H1 (cell line): ENCODE measurements around the gene RPP25L. TPM values are rescaled to one million over a fixed set of nuclear protein-coding genes. Genes with fewer than 3 reads are reported as not detected.

Experiments
- CTCF ChIA-PET: fragments of 300-600 bp; sonication (Branson Sonifier 250); formaldehyde crosslinking; loops from one replicate; lab custom pipeline; 2021; ENCODE audit not compliant: partially characterized antibody; lab: Charles Lee
- POLR2A ChIA-PET: fragments of 300-600 bp; sonication (Branson Sonifier 250); formaldehyde crosslinking; loops from one replicate; lab custom pipeline; 2021; ENCODE audit warnings: inconsistent platforms; ENCODE audit not compliant: partially characterized antibody; lab: Charles Lee
- DNase-seq, 2 experiments: peaks; one replicate each; pipeline versions ENCODE4 v3.0.0 to v3.0.0-alpha.2; 2010 to 2022; ENCODE audit warnings: low spot score in 2 of 2, low read depth in 1 of 2, mixed read lengths in 1 of 2
- FAIRE-seq: peaks from 2 replicates; lab custom pipeline; 2011; peaks lifted over from hg19 to GRCh38; lab: Jason Lieb, UNC
- H2AFZ ChIP-seq: 2 replicates; pipeline ENCODE4 v1.8.1; 2012; ENCODE audit warnings: low read length, inconsistent platforms
- H2AK5ac ChIP-seq: 2 replicates; pipeline ENCODE4 v1.6.1; 2013; ENCODE audit warnings: low read depth, low read length
- H2BK120ac ChIP-seq: replicated peaks from 2 replicates; pipeline ENCODE3; 2013; ENCODE audit warnings: low read depth, low read length, inconsistent platforms
- H2BK12ac ChIP-seq: 2 replicates; pipeline ENCODE4 v1.6.1; 2013; ENCODE audit warnings: low read depth, low read length
- H2BK15ac ChIP-seq: 2 replicates; pipeline ENCODE4 v1.6.1; 2013; ENCODE audit warnings: low read length
- H2BK20ac ChIP-seq: 2 replicates; pipeline ENCODE4 v1.6.1; 2013; ENCODE audit warnings: low read length
- H2BK5ac ChIP-seq: 2 replicates; pipeline ENCODE4 v1.6.1; 2013; ENCODE audit warnings: low read depth, low read length
- H3K14ac ChIP-seq: 2 replicates; pipeline ENCODE4 v1.6.1; 2013; ENCODE audit warnings: inconsistent platforms; ENCODE audit not compliant: insufficient read length
- H3K18ac ChIP-seq: 2 replicates; pipeline ENCODE4 v1.6.1; 2013; ENCODE audit warnings: low read length; ENCODE audit errors: extremely low read depth
- H3K23ac ChIP-seq: 2 replicates; pipeline ENCODE4 v1.6.1; 2013; ENCODE audit warnings: inconsistent platforms; ENCODE audit not compliant: insufficient read length
- H3K23me2 ChIP-seq: 2 replicates; pipeline ENCODE4 v1.6.1; 2013; ENCODE audit warnings: low read depth, low read length
- H3K27ac ChIP-seq: 2 replicates; pipeline ENCODE4 v1.6.1; 2011; ENCODE audit warnings: low read depth, low read length, inconsistent platforms
- H3K27me3 ChIP-seq, 4 experiments: replicated peaks in 1 of 4; 1 replicate in 1 of 4; 2 replicates in 3 of 4; pipeline versions ENCODE4 v1.6.1 to v1.8.1; 2011 to 2013; ENCODE audit warnings: low read length in 3 of 4, mild to moderate bottlenecking in 3 of 4, inconsistent platforms in 2 of 4, mixed read lengths in 2 of 4, moderate library complexity in 1 of 4; ENCODE audit not compliant: control insufficient read depth in 3 of 4, insufficient read depth in 3 of 4; ENCODE audit errors: extremely low read depth in 1 of 4
- H3K36me3 ChIP-seq, 4 experiments: 2 replicates each; pipeline versions ENCODE4 v1.6.1 to v1.8.1; 2011 to 2013; ENCODE audit warnings: mild to moderate bottlenecking in 4 of 4, low read length in 3 of 4, moderate library complexity in 2 of 4, control low read depth in 1 of 4, inconsistent platforms in 1 of 4; ENCODE audit not compliant: insufficient read depth in 4 of 4, control insufficient read depth in 2 of 4
- H3K4ac ChIP-seq: replicated peaks from 2 replicates; pipeline ENCODE3; 2013; ENCODE audit warnings: low read length, low read depth, mixed read lengths, inconsistent platforms; ENCODE audit not compliant: insufficient read length
- H3K4me1 ChIP-seq, 4 experiments: replicated peaks in 1 of 4; 1 replicate in 1 of 4; 2 replicates in 3 of 4; pipeline versions ENCODE4 v1.6.1 to v1.8.1; 2011 to 2013; ENCODE audit warnings: low read length in 3 of 4, inconsistent platforms in 2 of 4, mixed read lengths in 1 of 4; ENCODE audit not compliant: insufficient read depth in 4 of 4, control insufficient read depth in 3 of 4
- H3K4me2 ChIP-seq, 2 experiments: 2 replicates each; pipeline versions ENCODE4 v1.6.1 to v1.8.1; 2011 to 2013; ENCODE audit warnings: low read depth in 2 of 2, low read length in 2 of 2, control low read depth in 1 of 2, inconsistent platforms in 1 of 2, mild to moderate bottlenecking in 1 of 2; ENCODE audit not compliant: insufficient read depth in 1 of 2
- H3K4me3 ChIP-seq, 4 experiments: fragments of 200-600, 300-600 bp in 1 of 4; sonication (generic), shearing (Covaris generic), sonication (Bioruptor Twin) in 1 of 4; 2 replicates each; pipeline versions ENCODE4 v1.5.1 to v1.8.1; 2011 to 2016; ENCODE audit warnings: low read length in 4 of 4, low read depth in 3 of 4, control low read depth in 2 of 4, inconsistent platforms in 2 of 4, mild to moderate bottlenecking in 2 of 4, mixed read lengths in 1 of 4, moderate library complexity in 1 of 4; ENCODE audit not compliant: insufficient read depth in 2 of 4; ENCODE audit errors: extremely low read depth in 1 of 4
- H3K56ac ChIP-seq: replicated peaks from 2 replicates; pipeline ENCODE3; 2013; ENCODE audit warnings: low read depth, mild to moderate bottlenecking, mixed read lengths, low read length, inconsistent platforms; ENCODE audit not compliant: insufficient read length
- H3K79me1 ChIP-seq: 2 replicates; pipeline ENCODE4 v1.6.1; 2013; ENCODE audit warnings: low read depth, low read length, control low read depth
- H3K79me2 ChIP-seq, 2 experiments: 2 replicates each; pipeline versions ENCODE4 v1.6.1 to v1.8.1; 2012 to 2013; ENCODE audit warnings: low read length in 2 of 2, mild to moderate bottlenecking in 2 of 2, inconsistent platforms in 1 of 2; ENCODE audit not compliant: insufficient read depth in 2 of 2, control insufficient read depth in 1 of 2
- H3K9ac ChIP-seq, 4 experiments: replicated peaks in 1 of 4; 1 replicate in 1 of 4; 2 replicates in 3 of 4; pipeline versions ENCODE4 v1.6.1 to v1.8.1; 2011 to 2013; ENCODE audit warnings: low read depth in 3 of 4, low read length in 3 of 4, control low read depth in 2 of 4, mild to moderate bottlenecking in 2 of 4, moderate library complexity in 2 of 4, inconsistent platforms in 1 of 4; ENCODE audit errors: extremely low read depth in 1 of 4
- H3K9me3 ChIP-seq, 2 experiments: 2 replicates each; pipeline versions ENCODE4 v1.6.1 to v1.8.1; 2012 to 2013; ENCODE audit warnings: mild to moderate bottlenecking in 2 of 2, moderate library complexity in 2 of 2, control low read depth in 1 of 2, inconsistent platforms in 1 of 2, low read depth in 1 of 2, low read length in 1 of 2, mixed read lengths in 1 of 2; ENCODE audit not compliant: insufficient read depth in 2 of 2
- H4K20me1 ChIP-seq, 2 experiments: replicated peaks in 1 of 2; 2 replicates each; pipeline versions ENCODE3 to v1.8.1; 2011 to 2013; ENCODE audit warnings: inconsistent platforms in 2 of 2, low read length in 2 of 2, mild to moderate bottlenecking in 1 of 2; ENCODE audit not compliant: insufficient read depth in 2 of 2, control insufficient read depth in 1 of 2
- H4K5ac ChIP-seq: 2 replicates; pipeline ENCODE4 v1.6.1; 2013; ENCODE audit warnings: low read length, low read depth, mixed read lengths, inconsistent platforms; ENCODE audit not compliant: insufficient read length
- H4K8ac ChIP-seq: 2 replicates; pipeline ENCODE4 v1.8.0; 2013; ENCODE audit warnings: mild to moderate bottlenecking, moderate library complexity, low read length, inconsistent platforms; ENCODE audit not compliant: insufficient read depth; ENCODE audit errors: extremely low read depth
- H4K91ac ChIP-seq: replicated peaks from 2 replicates; pipeline ENCODE3; 2013; ENCODE audit warnings: low read length, mixed read lengths, inconsistent platforms; ENCODE audit not compliant: insufficient read length
- EZH2 ChIP-seq: fragments of 200-600 bp; sonication (generic); IDR thresholded peaks from 2 replicates; pipeline ENCODE4 v1.7.1; 2012; ENCODE audit warnings: low read depth, mild to moderate bottlenecking, moderate library complexity, low read length, inconsistent platforms; ENCODE audit not compliant: severe bottlenecking
- GTF2F1 ChIP-seq: IDR thresholded peaks from 2 replicates; pipeline ENCODE4 v1.6.1; 2012; ENCODE audit warnings: low read depth, low read length, improper control_type of control experiment, borderline replicate concordance
- KDM5A ChIP-seq: fragments of 200-600 bp; IDR thresholded peaks from 2 replicates; pipeline ENCODE4 v1.7.1; 2012; ENCODE audit warnings: mild to moderate bottlenecking, low read length, inconsistent platforms, mixed read lengths
- POLR2A ChIP-seq, 2 experiments: IDR thresholded peaks; 1 replicate in 1 of 2; 2 replicates in 1 of 2; pipeline ENCODE4 v1.6.1; 2011; ENCODE audit warnings: low read depth in 2 of 2, low read length in 2 of 2, mild to moderate bottlenecking in 2 of 2; ENCODE audit errors: control extremely low read depth in 1 of 2
- POU5F1 ChIP-seq: IDR thresholded peaks from 2 replicates; pipeline ENCODE4 v1.6.1; 2011; ENCODE audit warnings: low read depth, mild to moderate bottlenecking, low read length, moderate library complexity
- SP2 ChIP-seq: IDR thresholded peaks from 2 replicates; pipeline ENCODE4 v1.6.1; 2012; ENCODE audit warnings: mild to moderate bottlenecking, low read length, inconsistent platforms
- WGBS, 2 experiments: shearing (Covaris generic) in 1 of 2; methylation state at CpG; one replicate each; pipeline versions ENCODE4 v1.1.6 to v1.1.7; 2013 to 2015; ENCODE audit warnings: low lambda C conversion rate in 2 of 2, mixed read lengths in 2 of 2, inconsistent platforms in 1 of 2, low coverage in 1 of 2, missing lambda C conversion rate in 1 of 2; ENCODE audit not compliant: insufficient replicate concordance in 2 of 2, insufficient coverage in 1 of 2, insufficient read length in 1 of 2; ENCODE audit errors: extremely low coverage in 1 of 2, missing lambda C conversion rate in 1 of 2; 5-methylcytosine and 5-hydroxymethylcytosine counted together
- polyA plus RNA-seq, 7 experiments: library from polyadenylated mRNA; depleted of rRNA in 3 of 7; stranded (reverse) in 5 of 7; unstranded in 2 of 7; fragments of >200 nt in 5 of 7; fragments of 200-250 nt in 2 of 7; gene quantifications; 1 replicate in 5 of 7; 2 replicates in 1 of 7; 4 replicates in 1 of 7; pipeline versions ENCODE4 v1.2.1 to v1.2.3, GENCODE V29; 2011 to 2013; ENCODE audit warnings: missing spikeins in 2 of 7, mixed read lengths in 2 of 7
- total RNA-seq: library from RNA; stranded (reverse); fragmentation: NEBNext Ultra II Directional; extraction: Animal tissue kit (Norgen Biotek cat#: 25700); gene quantifications from 2 replicates; pipeline ENCODE4 v1.2.1, GENCODE V29; 2021

The RPP25L gene
- total and polyA plus RNA-seq, 2 of the 8 experiments (the other 6 are each of a cell fraction or from before 2014, with no cell fraction given): 21.6 to 75.0 TPM

GRCh38 chr9:34600908-34601307, 11.0 kb downstream of the RPP25L start:
- ChIA-PET CTCF (interaction anchor here (0.7 to 11.5 kb wide), 8 partner anchors 9 to 157 kb away, joined by 3 to 214 read pairs (median 10); partner anchors contain the start of gene CNTFR), POLR2A (interaction anchor here (0.7 kb wide), 1 partner anchor 35 kb away, joined by 3 read pairs; no protein-coding TSS in a partner anchor)
- H4K91ac ChIP-seq: no peak overlapping the region
- H3K14ac ChIP-seq: no peak overlapping the region
- H3K4ac ChIP-seq: no peak overlapping the region
- no peaks in the 10 kb centered on the region for H3K79me2 ChIP-seq
- DNase-seq (no peak), FAIRE-seq (no peak)
- no peaks in the 10 kb centered on the region for H3K36me3 ChIP-seq
- H3K9me3 ChIP-seq: no peaks in the 10 kb centered on the region
- 82% methylated on average over 1 of the region's 1 CpG; no CpG with 5 or more reads in 1 of the 2 experiments for WGBS, 2 experiments
- no peak overlapping the region for H4K5ac ChIP-seq
- H3K79me1 ChIP-seq: no peaks in the 10 kb centered on the region
- no peak overlapping the region for H2AK5ac ChIP-seq
- no peak overlapping the region for H2BK20ac ChIP-seq
- no peak overlapping the region for H2BK5ac ChIP-seq
- no peaks in the 10 kb centered on the region for H4K20me1 ChIP-seq
- no peak overlapping the region for H3K23ac ChIP-seq
- H3K4me1 ChIP-seq: peaks cover 0 to 5% (median 2%) of the 10 kb centered on the region in 4 experiments; a peak in 2 of 7 replicates
- no peak overlapping the region for H3K4me3 ChIP-seq
- H2BK120ac ChIP-seq: no peak overlapping the region
- H3K4me2 ChIP-seq: no peak overlapping the region
- no peak overlapping the region for H3K56ac ChIP-seq
- H3K18ac ChIP-seq: no peak overlapping the region
- H3K9ac ChIP-seq: no peak overlapping the region
- H2BK15ac ChIP-seq: no peak overlapping the region
- no peaks in the 10 kb centered on the region; a peak in 2 of 7 replicates for H3K27me3 ChIP-seq
- TF ChIP-seq EZH2: no peak
- no peak for TF ChIP-seq SP2
- TF ChIP-seq GTF2F1: no peak
- no peak for TF ChIP-seq KDM5A
- TF ChIP-seq POU5F1: no peak
- TF ChIP-seq POLR2A (IDR thresholded peaks at IDR 0.05; ENCODE audit: control extremely low read depth in 1 of 2, low read depth in 2 of 2, low read length in 2 of 2): no peak
- no peak overlapping the region for H3K27ac ChIP-seq
- no peaks in the 10 kb centered on the region for H3K23me2 ChIP-seq
- no peak overlapping the region for H2AFZ ChIP-seq
- H4K8ac ChIP-seq: no peak overlapping the region
- H2BK12ac ChIP-seq: peak overlapping the region; percentile 50; the same call in 1 of the 2 replicates
